DMS53 (cell line): Measurements from ENCODE around the gene OR52E5.
A peak's percentile ranks its signal among the peaks of the same experiment; 100 is the strongest.

Experiments used
- DNase-seq: peaks from one replicate; lab custom pipeline; 2025; lab: John Stamatoyannopoulos, UW

The OR52E5 gene

DNA sequence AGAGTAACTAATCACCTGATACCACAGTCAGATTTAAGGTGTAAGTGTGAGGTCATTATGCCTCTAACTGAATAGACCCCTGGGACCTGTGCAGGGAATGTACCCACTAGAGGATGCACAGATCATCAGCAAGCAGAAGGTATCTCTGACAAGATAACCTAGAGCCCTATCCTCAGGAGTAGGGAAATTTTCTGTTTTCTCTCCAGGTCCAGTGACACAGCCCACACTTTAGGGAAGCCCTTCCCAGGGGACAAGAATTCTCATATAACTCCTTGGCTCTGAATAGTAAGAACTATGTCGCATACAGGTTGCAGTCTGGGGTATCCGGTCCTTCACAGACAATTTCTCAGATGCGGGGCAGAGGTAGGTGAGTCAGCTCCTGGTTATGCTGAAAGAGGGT is at the start of gene OR52E5:
TSS of gene OR52E5 (plus strand) at position 301 of the 400 bp plus-strand sequence. CDS start 7,569 bp downstream, outside the sequence.
- no peak for DNase-seq

DNA sequence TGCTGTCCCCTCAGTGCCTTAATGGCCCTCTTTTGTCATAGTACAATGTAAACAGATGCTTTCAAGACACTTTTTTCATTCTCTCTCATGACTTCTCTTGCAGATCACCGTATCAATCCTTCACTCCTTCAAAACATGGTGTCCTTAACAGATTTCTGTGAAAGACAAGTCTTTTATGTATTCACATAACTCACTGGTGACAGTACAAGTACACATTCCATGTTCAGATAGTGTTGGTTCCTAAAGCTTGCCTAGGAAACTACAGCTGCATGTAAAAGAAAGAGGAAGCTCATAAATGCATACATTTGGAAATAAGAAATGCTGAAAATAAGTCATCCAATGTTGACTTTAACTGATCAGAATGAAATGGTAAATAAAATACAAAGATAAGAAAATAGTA is 46.3 kb upstream of the OR52E5 start:
- no peak for DNase-seq

DNA sequence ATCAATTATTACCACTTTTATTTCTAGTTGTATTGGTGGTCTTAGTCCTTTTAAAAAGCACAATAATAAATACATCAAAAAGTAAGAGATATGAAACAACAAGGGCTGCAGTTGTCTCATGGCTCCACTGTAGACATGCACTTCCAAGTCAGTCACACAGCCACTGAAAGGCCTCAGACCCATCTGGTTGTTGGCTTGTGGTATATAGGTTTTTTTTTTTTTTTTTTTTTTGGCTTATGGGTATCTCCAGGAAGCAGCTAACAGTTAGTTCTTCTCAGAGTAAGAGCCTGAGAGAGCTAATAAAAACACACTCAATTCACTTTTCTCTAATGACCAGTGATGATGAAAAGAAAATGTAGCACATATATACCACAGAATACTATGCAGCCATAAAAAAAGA is 45.3 kb upstream of the OR52E5 start:
- no peak for DNase-seq

DNA sequence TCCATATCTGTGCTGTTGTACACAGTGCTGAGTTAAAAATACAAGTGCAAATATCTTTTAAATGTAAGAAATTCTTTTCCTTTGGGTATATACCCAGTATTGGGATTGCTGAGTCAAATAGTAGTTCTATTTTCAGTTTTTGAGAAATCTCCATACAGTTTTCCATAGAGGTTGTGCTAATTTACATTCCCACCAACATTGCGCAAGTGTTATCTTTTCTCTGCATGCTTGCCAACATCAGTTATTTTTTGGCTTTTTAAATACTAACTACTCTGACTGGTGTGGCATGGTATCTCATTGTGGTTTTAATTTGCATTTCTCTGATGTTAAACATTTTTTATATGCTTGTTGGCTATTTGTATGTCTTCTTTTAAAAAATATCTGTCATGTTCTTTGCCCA is 42.0 kb upstream of the OR52E5 start:
- DNase-seq, result no peak

- no peak for DNase-seq
These were observed 35.4 kb upstream of the OR52E5 start, which contains the start of gene OR52E8 for GRCh38 chr11:5857590-5857989. TSS of gene OR52E8 (minus strand) at chr11:5857690. CDS start at chr11:5857690, 0 bp downstream.

DNA sequence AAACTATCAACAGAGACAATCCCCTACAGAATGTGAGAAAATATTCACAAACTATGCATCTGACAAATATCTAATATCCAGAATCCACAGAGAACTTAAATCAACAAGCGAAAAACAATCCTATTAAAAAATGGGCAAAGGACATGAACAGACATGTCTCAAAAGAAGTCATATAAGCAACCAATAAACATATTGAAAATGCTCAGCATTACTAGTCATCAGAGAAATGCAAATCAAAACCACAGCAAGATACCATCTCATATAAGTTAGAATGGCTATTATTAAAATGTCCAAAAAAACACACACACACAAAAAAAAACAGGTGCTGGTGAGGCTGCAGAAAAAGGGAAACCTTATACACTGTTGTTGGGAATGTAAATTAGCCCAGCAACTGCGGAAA is 27.2 kb upstream of the OR52E5 start:
- DNase-seq, result no peak

DNA sequence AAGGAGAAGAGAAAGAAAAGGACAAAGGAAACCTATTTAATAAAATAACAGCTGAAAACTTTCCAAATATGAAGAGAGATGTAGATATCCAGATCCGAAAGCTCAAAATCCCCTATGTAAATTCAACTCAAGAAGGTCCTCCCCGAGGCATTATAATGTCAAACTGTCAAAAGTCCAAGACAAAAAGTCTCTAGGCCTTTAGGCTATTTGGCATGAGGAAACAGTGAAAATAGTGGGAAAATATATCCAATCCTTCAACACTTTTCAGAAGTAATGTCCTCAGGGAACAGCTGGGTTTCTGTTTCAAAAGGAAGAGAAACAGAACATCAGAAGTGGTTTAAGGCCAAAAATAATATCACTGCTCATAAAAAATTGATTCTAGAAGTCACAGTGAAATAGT is 14.4 kb upstream of the OR52E5 start:
- DNase-seq, result no peak

GRCh38 chr11:5880329-5880728 is 12.7 kb upstream of the OR52E5 start, which contains the start of gene OR52E4:
TSS of gene OR52E4 (plus strand) at chr11:5880629. CDS start at chr11:5884293, 3,664 bp downstream.
- no peak for DNase-seq

DNA sequence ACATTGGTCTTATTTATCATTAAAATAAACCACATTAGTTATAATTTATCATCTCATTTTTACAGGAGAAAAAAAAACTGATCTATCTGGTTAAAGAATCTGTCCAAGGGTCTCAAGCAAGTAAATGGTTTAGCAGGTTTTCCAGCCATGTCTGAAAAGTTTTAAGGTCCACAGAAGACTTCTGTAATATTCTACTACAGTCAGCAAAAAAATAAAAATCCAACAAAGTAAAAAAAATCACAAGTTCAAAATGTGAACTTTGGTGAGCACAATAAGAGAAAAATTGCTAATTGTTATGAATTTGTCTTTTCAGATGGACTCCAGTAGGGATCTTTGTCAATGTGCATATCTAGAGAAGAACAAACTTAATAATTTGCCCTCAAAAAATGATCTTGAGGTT is 11.3 kb upstream of the OR52E5 start:
- DNase-seq, result no peak

- no peak for DNase-seq
These were observed 5.8 kb upstream of the OR52E5 start for GRCh38 chr11:5887172-5887571.

DNA sequence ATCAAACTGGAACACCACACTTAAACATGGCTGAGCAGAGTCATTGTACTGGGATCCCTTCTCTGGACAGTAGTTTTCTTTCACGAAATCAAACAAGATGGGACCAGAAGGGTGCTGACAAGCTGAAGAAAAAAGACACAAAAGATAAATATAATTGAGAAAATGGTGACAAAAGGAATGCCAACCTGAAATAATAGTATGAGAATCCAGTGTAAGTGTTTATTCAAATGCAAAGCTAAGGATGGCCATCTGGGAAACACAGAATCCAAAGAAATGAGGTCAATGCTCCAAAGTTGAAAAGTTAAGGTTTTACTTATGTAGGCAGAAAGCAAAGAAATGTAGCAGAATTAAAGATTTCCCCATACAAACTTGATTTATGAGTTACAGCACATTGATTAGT is 5.3 kb upstream of the OR52E5 start:
- DNase-seq, result no peak

DNA sequence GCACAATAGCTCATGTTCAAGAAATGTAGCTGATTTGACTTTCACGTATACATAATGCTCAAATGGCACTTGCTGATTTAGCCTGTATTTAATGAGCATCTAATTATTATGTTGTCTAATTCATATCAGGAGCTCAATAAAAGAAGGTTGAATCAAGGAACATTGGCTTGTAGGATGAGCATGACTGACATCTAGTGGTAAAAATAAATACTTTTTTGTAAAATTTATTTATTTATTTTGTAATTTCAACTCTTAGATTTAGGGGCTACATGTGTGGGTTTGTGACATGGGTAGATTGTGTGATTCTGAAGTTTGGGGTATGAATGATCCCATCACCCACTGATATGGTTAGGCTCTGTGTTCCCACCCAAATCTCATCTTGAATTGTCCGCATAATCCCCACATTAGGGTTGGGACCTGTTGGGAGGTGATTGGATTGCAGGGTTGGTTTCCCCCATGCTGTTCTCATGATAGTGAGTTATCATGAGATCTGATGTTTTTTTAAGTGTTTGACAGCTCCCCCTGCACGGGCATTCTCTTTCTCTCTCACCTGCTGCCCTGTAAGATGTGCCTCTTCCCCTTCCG is 1.7 kb upstream of the OR52E5 start:
- peak; percentile 46 for DNase-seq

DNA sequence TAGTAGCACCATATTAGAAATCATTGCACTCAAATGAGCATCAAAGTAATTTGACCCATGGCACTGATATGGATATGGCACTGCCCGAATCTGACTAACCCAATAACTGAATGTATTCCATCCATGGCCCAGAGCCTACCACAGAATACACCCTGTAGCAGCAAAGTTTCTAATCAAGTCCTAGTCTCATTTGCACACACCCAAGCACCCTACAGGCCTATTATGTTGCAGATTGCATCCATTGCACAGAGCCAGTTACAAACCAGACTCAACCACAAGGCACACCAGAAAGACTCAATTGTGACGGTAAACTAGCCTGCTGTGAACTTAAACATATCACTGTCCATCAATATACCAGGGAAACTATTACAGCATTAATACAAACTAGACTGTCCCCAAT is 6.5 kb downstream of the OR52E5 start:
- no peak for DNase-seq

DNA sequence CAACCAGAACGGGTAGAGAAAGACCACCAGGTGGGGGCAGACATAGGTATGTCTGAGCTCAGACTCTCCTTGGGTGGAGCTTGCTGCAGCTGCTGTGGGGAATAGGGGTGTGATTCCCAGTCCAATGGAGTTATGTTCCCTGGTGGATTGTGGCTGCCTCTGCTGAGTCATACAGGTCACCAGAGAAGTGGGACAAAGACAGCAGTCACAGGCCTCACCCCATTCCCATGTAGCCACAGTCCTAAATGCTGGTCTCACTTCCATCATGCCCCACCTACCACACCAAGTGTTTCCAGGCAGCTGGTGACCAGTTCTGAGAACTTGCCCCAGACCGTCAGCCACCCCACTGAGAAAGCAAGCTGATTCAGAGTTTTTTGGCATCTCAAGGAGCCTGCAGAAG is 17.5 kb downstream of the OR52E5 start:
- no peak for DNase-seq

GRCh38 chr11:5922749-5923426 is 29.9 kb downstream of the OR52E5 start:
- DNase-seq, result peak; percentile 59

GRCh38 chr11:5923427-5923776 is 30.4 kb downstream of the OR52E5 start:
- no peak for DNase-seq

DNA sequence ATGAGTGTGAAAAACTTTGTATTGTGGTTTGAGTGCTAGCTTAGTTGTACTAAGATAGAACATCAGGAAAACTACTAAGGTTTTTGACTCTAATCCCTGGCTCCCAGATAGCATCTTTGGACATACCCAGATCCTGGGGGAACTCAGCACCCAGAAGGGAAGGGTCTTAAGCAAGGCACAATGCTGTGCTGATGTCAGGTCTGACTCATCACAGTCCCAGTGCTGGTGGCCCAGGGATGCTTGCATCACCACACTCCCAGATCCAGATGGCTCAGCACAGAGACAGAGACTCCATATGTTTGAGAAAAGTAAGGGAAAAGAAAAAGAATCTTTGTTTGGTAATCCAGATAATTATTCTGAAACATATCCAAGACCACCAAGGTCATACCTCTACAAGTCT is 30.8 kb downstream of the OR52E5 start:
- peak; percentile 30 for DNase-seq

DNA sequence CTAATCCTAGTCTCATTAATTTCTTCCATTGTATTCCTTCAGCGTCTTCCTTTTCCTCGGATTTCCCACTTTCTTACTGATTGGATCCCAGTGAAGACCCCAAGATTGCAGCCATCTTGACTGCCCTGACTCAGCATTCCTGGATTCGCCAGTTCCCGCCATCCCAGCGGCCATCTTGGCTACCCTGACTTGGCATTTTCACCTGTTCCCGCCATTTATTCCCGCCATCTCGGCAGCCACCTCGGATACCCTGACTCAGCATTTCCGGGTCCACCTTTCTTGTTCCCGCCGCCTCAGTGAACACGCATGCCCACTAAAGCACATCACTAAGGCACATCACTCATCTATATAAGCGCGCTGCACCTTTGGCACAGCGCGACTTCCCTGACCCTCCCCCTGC is 35.3 kb downstream of the OR52E5 start:
- no peak for DNase-seq

DNA sequence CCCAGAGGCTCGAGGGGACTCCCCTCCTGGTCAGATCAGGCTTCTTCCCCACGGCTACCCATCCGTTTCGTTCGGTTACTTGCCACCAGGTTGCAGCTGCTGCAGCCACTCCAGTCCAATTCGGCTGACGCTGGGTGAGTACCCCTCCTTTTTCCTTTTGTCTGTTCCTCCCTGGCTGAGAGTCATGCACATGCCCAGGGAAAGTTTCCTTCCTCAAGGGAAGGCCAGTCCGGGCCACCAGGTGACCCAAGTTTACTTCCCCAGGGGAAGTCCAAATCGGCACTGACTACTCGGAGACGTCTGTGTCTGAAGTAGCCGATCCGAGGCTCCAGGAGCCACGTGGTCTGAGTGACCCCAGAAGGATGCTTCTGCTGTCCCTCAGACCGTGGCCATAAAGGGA is 35.8 kb downstream of the OR52E5 start:
- DNase-seq, result no peak

- no peak for DNase-seq
These were observed 36.8 kb downstream of the OR52E5 start for GRCh38 chr11:5929571-5930368.

- DNase-seq, result no peak
These were observed 37.6 kb downstream of the OR52E5 start for GRCh38 chr11:5930614-5931013.

DNA sequence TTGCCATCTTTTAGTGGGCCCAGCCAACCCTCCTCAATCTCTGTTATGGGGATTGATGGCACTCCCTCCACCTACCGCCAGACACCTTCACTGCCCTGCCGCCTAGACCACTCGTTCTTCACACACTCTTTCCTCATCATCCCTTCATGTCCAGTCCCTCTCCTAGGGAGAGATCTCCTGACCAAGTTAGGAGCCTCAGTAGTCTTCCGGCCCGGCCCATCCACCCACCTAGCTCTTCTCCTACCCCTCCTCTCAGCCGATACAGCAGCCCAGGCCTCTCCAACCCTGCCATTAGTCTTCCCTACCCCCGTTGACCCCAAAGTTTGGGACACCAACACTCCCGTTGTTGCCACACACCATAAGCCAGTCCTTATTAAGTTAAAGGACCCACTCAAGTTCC is 38.1 kb downstream of the OR52E5 start:
- no peak for DNase-seq

- no peak for DNase-seq
These were observed 39.7 kb downstream of the OR52E5 start for GRCh38 chr11:5932671-5933070.
